ENCODE results near the gene NDUFB6.

The NDUFB6 gene

DNA sequence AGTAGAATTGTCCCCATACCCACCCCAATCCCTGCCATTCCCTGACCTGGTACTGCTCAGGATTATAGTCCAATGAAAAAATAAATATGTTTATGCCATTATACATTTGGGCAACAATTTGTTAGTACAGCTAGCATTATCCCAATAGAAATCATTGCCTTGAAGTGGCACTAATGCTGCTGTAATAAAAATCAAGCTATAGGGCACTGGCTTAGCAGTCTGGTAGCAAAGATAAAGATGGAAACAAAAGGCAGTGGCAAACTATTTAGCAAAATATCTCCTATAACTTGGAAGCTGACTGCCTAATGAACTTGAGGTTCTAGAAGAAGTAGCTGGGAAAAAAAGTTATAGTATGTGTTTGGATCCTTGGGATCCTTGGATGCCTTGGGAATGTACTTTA is 18.4 kb downstream of the NDUFB6 start:
- H3K27ac ChIP-seq (ENCODE audit: poor library complexity, severe bottlenecking): no peak overlapping the region

DNA sequence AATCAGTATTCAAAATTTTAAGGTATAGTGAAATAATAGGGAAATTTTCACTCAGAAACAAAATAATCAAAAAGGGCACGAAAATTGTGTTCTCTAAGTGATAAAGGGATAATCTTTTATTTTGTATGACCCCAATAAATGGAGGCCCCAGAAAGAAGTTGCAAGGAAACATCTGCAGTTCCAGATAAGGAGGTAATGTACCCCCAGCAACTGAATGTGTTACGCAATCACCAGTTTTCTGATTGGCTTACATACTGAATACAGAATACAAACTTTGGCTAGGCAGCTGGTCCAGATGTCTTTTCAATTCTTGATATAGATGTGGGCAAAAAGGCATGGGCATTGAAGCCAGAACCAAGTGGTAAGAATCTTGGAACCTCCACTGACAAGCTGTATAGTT is 18.9 kb downstream of the NDUFB6 start:
- Histone ChIP-seq H3K36me3 (ENCODE audit: low read depth) (peaks cover 15% of the 10 kb centered on the region), H3K4me3 (ENCODE audit: severe bottlenecking) (no peak overlapping the region), H3K4me1 (ENCODE audit: insufficient read depth, poor library complexity, severe bottlenecking) (peaks cover 12% of the 10 kb centered on the region), H3K9me3 (ENCODE audit: severe bottlenecking) (no peaks in the 10 kb centered on the region), H3K27ac (ENCODE audit: poor library complexity, severe bottlenecking) (no peak overlapping the region), H3K27me3 (ENCODE audit: insufficient read depth, poor library complexity, severe bottlenecking) (no peaks in the 10 kb centered on the region)
- TF ChIP-seq, protein P1, sequence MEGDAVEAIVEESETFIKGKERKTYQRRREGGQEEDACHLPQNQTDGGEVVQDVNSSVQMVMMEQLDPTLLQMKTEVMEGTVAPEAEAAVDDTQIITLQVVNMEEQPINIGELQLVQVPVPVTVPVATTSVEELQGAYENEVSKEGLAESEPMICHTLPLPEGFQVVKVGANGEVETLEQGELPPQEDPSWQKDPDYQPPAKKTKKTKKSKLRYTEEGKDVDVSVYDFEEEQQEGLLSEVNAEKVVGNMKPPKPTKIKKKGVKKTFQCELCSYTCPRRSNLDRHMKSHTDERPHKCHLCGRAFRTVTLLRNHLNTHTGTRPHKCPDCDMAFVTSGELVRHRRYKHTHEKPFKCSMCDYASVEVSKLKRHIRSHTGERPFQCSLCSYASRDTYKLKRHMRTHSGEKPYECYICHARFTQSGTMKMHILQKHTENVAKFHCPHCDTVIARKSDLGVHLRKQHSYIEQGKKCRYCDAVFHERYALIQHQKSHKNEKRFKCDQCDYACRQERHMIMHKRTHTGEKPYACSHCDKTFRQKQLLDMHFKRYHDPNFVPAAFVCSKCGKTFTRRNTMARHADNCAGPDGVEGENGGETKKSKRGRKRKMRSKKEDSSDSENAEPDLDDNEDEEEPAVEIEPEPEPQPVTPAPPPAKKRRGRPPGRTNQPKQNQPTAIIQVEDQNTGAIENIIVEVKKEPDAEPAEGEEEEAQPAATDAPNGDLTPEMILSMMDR (IDR thresholded peaks at IDR 0.05; ENCODE audit: poor library complexity, severe bottlenecking): no peak
- ATAC-seq (ENCODE audit: low read depth) (no peak), DNase-seq (ENCODE audit: low spot score) (no peak)

More for the DNA sequence above, 18.4 kb downstream of the NDUFB6 start:
- Histone ChIP-seq H3K4me3 (ENCODE audit: severe bottlenecking) (no peak overlapping the region), H3K36me3 (ENCODE audit: low read depth) (peaks cover 10% of the 10 kb centered on the region), H3K4me1 (ENCODE audit: insufficient read depth, poor library complexity, severe bottlenecking) (peaks cover 9% of the 10 kb centered on the region), H3K9me3 (ENCODE audit: severe bottlenecking) (no peaks in the 10 kb centered on the region), H3K27me3 (ENCODE audit: insufficient read depth, poor library complexity, severe bottlenecking) (no peaks in the 10 kb centered on the region)
- TF ChIP-seq, protein P1 (IDR thresholded peaks at IDR 0.05; ENCODE audit: poor library complexity, severe bottlenecking): no peak
- DNase-seq (ENCODE audit: low spot score) (no peak), ATAC-seq (ENCODE audit: low read depth) (no peak)

DNA sequence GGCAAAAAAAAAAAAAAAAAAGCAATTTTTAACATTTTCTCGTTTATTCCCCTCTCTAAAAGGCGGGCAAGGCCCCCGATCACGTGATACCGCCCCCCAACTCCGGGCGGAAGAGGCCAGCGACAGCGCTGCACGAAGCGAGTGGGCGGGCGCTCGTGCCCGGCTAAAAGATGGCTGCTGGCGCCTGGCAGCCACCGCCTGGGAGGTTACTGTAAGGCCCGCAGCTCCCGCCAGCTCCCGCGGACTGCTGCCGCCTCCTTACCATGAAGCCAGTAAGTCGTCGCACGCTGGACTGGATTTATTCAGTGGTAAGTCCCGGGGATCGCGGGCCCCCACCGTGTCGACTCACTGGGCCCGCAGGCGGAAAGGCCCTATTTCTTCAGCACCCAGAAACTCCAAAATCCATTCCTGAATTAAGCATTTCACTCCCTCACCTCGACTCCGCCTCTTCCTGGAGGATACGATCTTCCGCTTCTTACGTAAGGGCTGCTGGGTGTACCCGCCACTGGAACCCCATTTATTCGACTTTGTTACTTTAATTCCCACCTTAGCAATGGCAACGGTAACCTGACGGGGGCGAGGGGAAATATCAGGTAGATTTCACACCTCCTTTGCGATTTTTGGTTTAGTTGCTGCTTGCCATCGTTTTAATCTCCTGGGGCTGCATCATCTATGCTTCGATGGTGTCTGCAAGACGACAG is 20.6 kb downstream of the NDUFB6 start, which contains the start of the genes SMIM27 and TOPORS:
SMIM27 (plus strand) TSS at position 156 of the 701 bp plus-strand sequence; CDS start at position 264, 108 bp downstream.
TOPORS (minus strand) TSS at position 415 of the 701 bp plus-strand sequence; CDS start at position 265, 150 bp downstream.
- Histone ChIP-seq H3K9me3 (ENCODE audit: severe bottlenecking) (no peaks in the 10 kb centered on the region), H3K4me3 (ENCODE audit: severe bottlenecking) (peak within 1 kb of the TSS; percentile 95)
- DNase-seq (ENCODE audit: low spot score): peak; percentile 84

DNA sequence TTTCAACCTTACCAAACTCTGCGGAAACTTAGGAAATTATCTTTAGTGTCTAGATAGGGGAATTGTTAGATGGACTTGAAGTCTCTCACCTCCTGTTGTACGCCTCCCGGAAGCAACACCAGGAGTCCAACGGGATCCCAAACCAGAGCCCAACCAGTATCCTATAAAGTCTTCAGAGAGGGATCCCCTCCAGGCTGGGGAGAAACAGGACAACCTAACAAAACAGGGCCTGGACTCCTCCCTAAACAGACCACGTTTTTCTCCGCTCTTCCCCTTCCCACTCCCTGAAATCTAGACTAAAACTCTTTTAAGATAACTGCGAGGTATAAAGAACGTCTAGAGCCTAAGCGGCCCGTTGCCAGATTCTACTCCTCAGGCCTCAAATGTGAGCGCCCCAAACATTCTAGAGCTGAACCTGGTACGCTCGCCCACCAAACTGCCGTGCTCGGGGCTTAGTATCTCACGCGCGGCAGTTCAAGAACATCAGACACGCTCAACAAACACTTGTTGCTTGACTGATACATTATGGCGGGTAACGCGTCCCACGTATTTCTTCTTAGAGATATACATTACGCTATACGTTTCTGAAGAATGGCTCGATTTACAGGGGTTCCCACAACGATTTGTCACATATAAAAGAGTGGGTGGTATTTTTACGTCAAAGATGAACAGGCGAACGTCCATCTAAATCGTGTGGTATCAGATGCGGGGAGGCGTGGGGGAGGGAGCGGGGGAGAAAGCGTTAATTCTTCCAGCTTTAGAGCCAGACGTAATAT is 21.5 kb downstream of the NDUFB6 start:
- peak overlapping the region; percentile 75 for H3K27ac ChIP-seq (ENCODE audit: poor library complexity, severe bottlenecking)
- peak; percentile 26; the same call in 2 of the 3 replicates for ATAC-seq (ENCODE audit: low read depth)
- peak overlapping the region; percentile 95 for H3K4me3 ChIP-seq (ENCODE audit: severe bottlenecking)
- H3K36me3 ChIP-seq (ENCODE audit: low read depth): peaks cover 34% of the 10 kb centered on the region
- no peak for DNase-seq (ENCODE audit: low spot score)
- no peaks in the 10 kb centered on the region for H3K27me3 ChIP-seq (ENCODE audit: insufficient read depth, poor library complexity, severe bottlenecking)
- H3K4me1 ChIP-seq (ENCODE audit: insufficient read depth, poor library complexity, severe bottlenecking): peaks cover 12% of the 10 kb centered on the region
- TF ChIP-seq, protein P1 (IDR thresholded peaks at IDR 0.05; ENCODE audit: poor library complexity, severe bottlenecking): no peak
- no peaks in the 10 kb centered on the region for H3K9me3 ChIP-seq (ENCODE audit: severe bottlenecking)

More for the DNA sequence above, 20.6 kb downstream of the NDUFB6 start, which contains the start of the genes SMIM27 and TOPORS:
- peak; percentile 82 for ATAC-seq (ENCODE audit: low read depth)
- Histone ChIP-seq H3K36me3 (ENCODE audit: low read depth) (peaks cover 26% of the 10 kb centered on the region), H3K4me1 (ENCODE audit: insufficient read depth, poor library complexity, severe bottlenecking) (peaks cover 12% of the 10 kb centered on the region), H3K27me3 (ENCODE audit: insufficient read depth, poor library complexity, severe bottlenecking) (no peaks in the 10 kb centered on the region), H3K27ac (ENCODE audit: poor library complexity, severe bottlenecking) (peak within 1 kb of the TSS; percentile 75)
- TF ChIP-seq, protein P1 (IDR thresholded peaks at IDR 0.05; ENCODE audit: poor library complexity, severe bottlenecking): no peak
